GM12873 (cell line): Measurements from ENCODE around the gene KLF13.

ENCODE experiments used
- CTCF ChIP-seq: IDR thresholded peaks from 2 replicates; pipeline ENCODE4 v1.5.1; 2012; ENCODE audit warnings: low read depth, mild to moderate bottlenecking, moderate library complexity, low read length, control low read depth; ENCODE audit not compliant: insufficient read depth; ENCODE audit errors: missing control alignments

KLF13 gene

GRCh38 chr15:31325595-31326155 lies 960 bp upstream of the KLF13 start:
- TF ChIP-seq CTCF = no peak

- no peak for TF ChIP-seq CTCF
Measured at GRCh38 chr15:31326875-31327668, 437 bp downstream of the KLF13 start.

- no peak for TF ChIP-seq CTCF
Measured at GRCh38 chr15:31327669-31328427, 1.2 kb downstream of the KLF13 start.

- TF ChIP-seq CTCF = no peak
Measured at GRCh38 chr15:31328428-31328968, 1.9 kb downstream of the KLF13 start.

- TF ChIP-seq CTCF = no peak
Measured at GRCh38 chr15:31328969-31329639, 2.5 kb downstream of the KLF13 start.

- TF ChIP-seq CTCF = no peak
Measured at GRCh38 chr15:31329640-31330010, 3.0 kb downstream of the KLF13 start.

GRCh38 chr15:31330111-31330785 lies 3.6 kb downstream of the KLF13 start:
- TF ChIP-seq CTCF = no peak
